Cardiac muscle cell (in vitro differentiated cells and primary cell): ENCODE results near the gene BMERB1. TPM values are rescaled to one million over a fixed set of nuclear protein-coding genes. Genes with fewer than 3 reads are reported as not detected.

ENCODE experiments used
- DNase-seq, 2 donors: peaks; one replicate each; pipeline versions ENCODE4 v3.0.0 to v3.0.0-alpha.2; 2010 to 2017; ENCODE audit warnings: low read depth in 1 of 2, low spot score in 1 of 2
- H3K27ac ChIP-seq: fragments of 200-600 bp; sonication (generic); 2 replicates; pipeline ENCODE4 v1.5.1; 2016
- H3K27me3 ChIP-seq: fragments of 200-600 bp; sonication (generic); 2 replicates; pipeline ENCODE4 v1.6.0; 2016; ENCODE audit warnings: control low read depth
- H3K36me3 ChIP-seq: fragments of 200-600 bp; sonication (generic); 2 replicates; pipeline ENCODE4 v1.5.1; 2016; ENCODE audit warnings: control low read depth
- H3K4me1 ChIP-seq: fragments of 200-600 bp; sonication (generic); 2 replicates; pipeline ENCODE4 v1.8.1; 2017; ENCODE audit warnings: low read depth, mild to moderate bottlenecking, mixed run types
- H3K4me3 ChIP-seq: fragments of 200-600 bp; sonication (generic); 2 replicates; pipeline ENCODE4 v1.5.1; 2016; ENCODE audit warnings: mild to moderate bottlenecking
- H3K9me3 ChIP-seq: fragments of 200-600 bp; sonication (generic); 2 replicates; pipeline ENCODE4 v1.5.1; 2017; ENCODE audit warnings: low read depth, mild to moderate bottlenecking, control low read depth
- CTCF ChIP-seq: IDR thresholded peaks from 2 replicates; pipeline ENCODE4 v1.5.1; 2012; ENCODE audit warnings: low read depth, mild to moderate bottlenecking, low read length
- polyA plus RNA-seq: library from polyadenylated mRNA; unstranded; fragments of >200 nt; fragmentation: Nextera tagmentation; extraction: Ambion mirVana; gene quantifications from 2 replicates; pipeline ENCODE4 v1.2.1, GENCODE V29; 2016
- total RNA-seq: library from RNA; depleted of rRNA; stranded (reverse); fragments of >200 nt; gene quantifications from 2 replicates; pipeline ENCODE4 v1.2.3, GENCODE V29; 2016

The BMERB1 gene
- total and polyA plus RNA-seq, 2 experiments from 2014 or later = 15.2 to 22.1 TPM

GRCh38 chr16:15444264-15444663 lies 9.9 kb downstream of the BMERB1 start:
- Histone ChIP-seq H3K36me3 (no peaks in the 10 kb centered on the region), H3K27ac (no peak overlapping the region), H3K4me3 (no peak overlapping the region), H3K9me3 (no peaks in the 10 kb centered on the region), H3K27me3 (no peaks in the 10 kb centered on the region), H3K4me1 (no peaks in the 10 kb centered on the region)
- TF ChIP-seq CTCF = no peak
- DNase-seq = no peak

DNA sequence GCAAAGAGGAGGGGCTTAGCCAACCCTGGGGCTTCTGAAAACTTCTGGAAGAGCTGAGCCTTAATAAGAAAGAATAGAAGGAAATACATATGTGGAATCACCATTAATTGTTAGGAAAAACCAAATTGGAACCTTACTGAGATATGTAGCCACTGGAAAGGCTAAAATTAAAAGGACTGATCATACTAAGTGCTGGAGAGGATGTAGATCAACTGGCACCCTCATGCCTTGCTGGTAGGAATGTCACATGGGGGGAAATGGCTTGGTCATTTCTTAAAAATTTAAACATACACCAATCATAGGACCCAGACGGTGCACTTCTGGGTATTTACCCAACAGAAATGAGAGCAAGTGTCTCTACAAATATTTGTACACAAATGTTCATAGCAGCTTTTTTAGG lies 11.1 kb downstream of the BMERB1 start:
- Histone ChIP-seq H3K4me3 (no peak overlapping the region), H3K27ac (no peak overlapping the region), H3K9me3 (no peaks in the 10 kb centered on the region), H3K36me3 (no peaks in the 10 kb centered on the region), H3K27me3 (no peaks in the 10 kb centered on the region), H3K4me1 (no peaks in the 10 kb centered on the region)
- no peak for DNase-seq
- no peak for TF ChIP-seq CTCF

- H3K4me3 ChIP-seq = no peak overlapping the region
- H3K36me3 ChIP-seq = no peaks in the 10 kb centered on the region
- H3K4me1 ChIP-seq = no peaks in the 10 kb centered on the region
- H3K27me3 ChIP-seq = no peaks in the 10 kb centered on the region
- H3K9me3 ChIP-seq = no peaks in the 10 kb centered on the region
- no peak for TF ChIP-seq CTCF
- no peak for DNase-seq
- H3K27ac ChIP-seq = no peak overlapping the region
Measured at GRCh38 chr16:15446901-15447300, 12.5 kb downstream of the BMERB1 start.

GRCh38 chr16:15450624-15451023 lies 16.2 kb downstream of the BMERB1 start:
- TF ChIP-seq CTCF = no peak
- no peak for DNase-seq
- Histone ChIP-seq H3K4me1 (no peaks in the 10 kb centered on the region), H3K27me3 (no peaks in the 10 kb centered on the region), H3K36me3 (no peaks in the 10 kb centered on the region), H3K27ac (no peak overlapping the region), H3K9me3 (no peaks in the 10 kb centered on the region), H3K4me3 (no peak overlapping the region)

GRCh38 chr16:15451098-15451731 lies 16.8 kb downstream of the BMERB1 start:
- H3K27ac ChIP-seq = no peak overlapping the region
- H3K9me3 ChIP-seq = no peaks in the 10 kb centered on the region
- no peak for DNase-seq
- TF ChIP-seq CTCF = no peak
- no peaks in the 10 kb centered on the region for H3K4me1 ChIP-seq
- H3K36me3 ChIP-seq = no peaks in the 10 kb centered on the region
- H3K27me3 ChIP-seq = no peaks in the 10 kb centered on the region
- H3K4me3 ChIP-seq = no peak overlapping the region
